ENCODE measurements around the gene CTTNBP2.

GRCh38 chr7:117791877-117792780 lies 81.1 kb downstream of the CTTNBP2 start:
- TF ChIP-seq, protein P1, sequence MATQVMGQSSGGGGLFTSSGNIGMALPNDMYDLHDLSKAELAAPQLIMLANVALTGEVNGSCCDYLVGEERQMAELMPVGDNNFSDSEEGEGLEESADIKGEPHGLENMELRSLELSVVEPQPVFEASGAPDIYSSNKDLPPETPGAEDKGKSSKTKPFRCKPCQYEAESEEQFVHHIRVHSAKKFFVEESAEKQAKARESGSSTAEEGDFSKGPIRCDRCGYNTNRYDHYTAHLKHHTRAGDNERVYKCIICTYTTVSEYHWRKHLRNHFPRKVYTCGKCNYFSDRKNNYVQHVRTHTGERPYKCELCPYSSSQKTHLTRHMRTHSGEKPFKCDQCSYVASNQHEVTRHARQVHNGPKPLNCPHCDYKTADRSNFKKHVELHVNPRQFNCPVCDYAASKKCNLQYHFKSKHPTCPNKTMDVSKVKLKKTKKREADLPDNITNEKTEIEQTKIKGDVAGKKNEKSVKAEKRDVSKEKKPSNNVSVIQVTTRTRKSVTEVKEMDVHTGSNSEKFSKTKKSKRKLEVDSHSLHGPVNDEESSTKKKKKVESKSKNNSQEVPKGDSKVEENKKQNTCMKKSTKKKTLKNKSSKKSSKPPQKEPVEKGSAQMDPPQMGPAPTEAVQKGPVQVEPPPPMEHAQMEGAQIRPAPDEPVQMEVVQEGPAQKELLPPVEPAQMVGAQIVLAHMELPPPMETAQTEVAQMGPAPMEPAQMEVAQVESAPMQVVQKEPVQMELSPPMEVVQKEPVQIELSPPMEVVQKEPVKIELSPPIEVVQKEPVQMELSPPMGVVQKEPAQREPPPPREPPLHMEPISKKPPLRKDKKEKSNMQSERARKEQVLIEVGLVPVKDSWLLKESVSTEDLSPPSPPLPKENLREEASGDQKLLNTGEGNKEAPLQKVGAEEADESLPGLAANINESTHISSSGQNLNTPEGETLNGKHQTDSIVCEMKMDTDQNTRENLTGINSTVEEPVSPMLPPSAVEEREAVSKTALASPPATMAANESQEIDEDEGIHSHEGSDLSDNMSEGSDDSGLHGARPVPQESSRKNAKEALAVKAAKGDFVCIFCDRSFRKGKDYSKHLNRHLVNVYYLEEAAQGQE (tag by site-specific recombination; IDR thresholded peaks at IDR 0.05): no peak
- TF ChIP-seq, protein P2, sequence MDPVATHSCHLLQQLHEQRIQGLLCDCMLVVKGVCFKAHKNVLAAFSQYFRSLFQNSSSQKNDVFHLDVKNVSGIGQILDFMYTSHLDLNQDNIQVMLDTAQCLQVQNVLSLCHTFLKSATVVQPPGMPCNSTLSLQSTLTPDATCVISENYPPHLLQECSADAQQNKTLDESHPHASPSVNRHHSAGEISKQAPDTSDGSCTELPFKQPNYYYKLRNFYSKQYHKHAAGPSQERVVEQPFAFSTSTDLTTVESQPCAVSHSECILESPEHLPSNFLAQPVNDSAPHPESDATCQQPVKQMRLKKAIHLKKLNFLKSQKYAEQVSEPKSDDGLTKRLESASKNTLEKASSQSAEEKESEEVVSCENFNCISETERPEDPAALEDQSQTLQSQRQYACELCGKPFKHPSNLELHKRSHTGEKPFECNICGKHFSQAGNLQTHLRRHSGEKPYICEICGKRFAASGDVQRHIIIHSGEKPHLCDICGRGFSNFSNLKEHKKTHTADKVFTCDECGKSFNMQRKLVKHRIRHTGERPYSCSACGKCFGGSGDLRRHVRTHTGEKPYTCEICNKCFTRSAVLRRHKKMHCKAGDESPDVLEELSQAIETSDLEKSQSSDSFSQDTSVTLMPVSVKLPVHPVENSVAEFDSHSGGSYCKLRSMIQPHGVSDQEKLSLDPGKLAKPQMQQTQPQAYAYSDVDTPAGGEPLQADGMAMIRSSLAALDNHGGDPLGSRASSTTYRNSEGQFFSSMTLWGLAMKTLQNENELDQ (tag by site-specific recombination; IDR thresholded peaks at IDR 0.05; ENCODE audit: low read depth): no peak
- TF ChIP-seq CTCF (tag by site-specific recombination; IDR thresholded peaks at IDR 0.05) (no peak), ZEB2 (tag by site-specific recombination; IDR thresholded peaks at IDR 0.05) (no peak), PATZ1 (tag by site-specific recombination; IDR thresholded peaks at IDR 0.05) (no peak), ZNF184 (tag by site-specific recombination; IDR thresholded peaks at IDR 0.05) (no peak), ZNF629 (tag by site-specific recombination; IDR thresholded peaks at IDR 0.05) (no peak), ZNF341 (tag by site-specific recombination; IDR thresholded peaks at IDR 0.05; ENCODE audit: low read depth) (no peak)
- TF ChIP-seq, protein P3, sequence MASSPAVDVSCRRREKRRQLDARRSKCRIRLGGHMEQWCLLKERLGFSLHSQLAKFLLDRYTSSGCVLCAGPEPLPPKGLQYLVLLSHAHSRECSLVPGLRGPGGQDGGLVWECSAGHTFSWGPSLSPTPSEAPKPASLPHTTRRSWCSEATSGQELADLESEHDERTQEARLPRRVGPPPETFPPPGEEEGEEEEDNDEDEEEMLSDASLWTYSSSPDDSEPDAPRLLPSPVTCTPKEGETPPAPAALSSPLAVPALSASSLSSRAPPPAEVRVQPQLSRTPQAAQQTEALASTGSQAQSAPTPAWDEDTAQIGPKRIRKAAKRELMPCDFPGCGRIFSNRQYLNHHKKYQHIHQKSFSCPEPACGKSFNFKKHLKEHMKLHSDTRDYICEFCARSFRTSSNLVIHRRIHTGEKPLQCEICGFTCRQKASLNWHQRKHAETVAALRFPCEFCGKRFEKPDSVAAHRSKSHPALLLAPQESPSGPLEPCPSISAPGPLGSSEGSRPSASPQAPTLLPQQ (tag by site-specific recombination; IDR thresholded peaks at IDR 0.05): no peak
- TF ChIP-seq, protein P4, sequence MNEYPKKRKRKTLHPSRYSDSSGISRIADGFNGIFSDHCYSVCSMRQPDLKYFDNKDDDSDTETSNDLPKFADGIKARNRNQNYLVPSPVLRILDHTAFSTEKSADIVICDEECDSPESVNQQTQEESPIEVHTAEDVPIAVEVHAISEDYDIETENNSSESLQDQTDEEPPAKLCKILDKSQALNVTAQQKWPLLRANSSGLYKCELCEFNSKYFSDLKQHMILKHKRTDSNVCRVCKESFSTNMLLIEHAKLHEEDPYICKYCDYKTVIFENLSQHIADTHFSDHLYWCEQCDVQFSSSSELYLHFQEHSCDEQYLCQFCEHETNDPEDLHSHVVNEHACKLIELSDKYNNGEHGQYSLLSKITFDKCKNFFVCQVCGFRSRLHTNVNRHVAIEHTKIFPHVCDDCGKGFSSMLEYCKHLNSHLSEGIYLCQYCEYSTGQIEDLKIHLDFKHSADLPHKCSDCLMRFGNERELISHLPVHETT (tag by site-specific recombination; IDR thresholded peaks at IDR 0.05): no peak
- TF ChIP-seq, protein P5, sequence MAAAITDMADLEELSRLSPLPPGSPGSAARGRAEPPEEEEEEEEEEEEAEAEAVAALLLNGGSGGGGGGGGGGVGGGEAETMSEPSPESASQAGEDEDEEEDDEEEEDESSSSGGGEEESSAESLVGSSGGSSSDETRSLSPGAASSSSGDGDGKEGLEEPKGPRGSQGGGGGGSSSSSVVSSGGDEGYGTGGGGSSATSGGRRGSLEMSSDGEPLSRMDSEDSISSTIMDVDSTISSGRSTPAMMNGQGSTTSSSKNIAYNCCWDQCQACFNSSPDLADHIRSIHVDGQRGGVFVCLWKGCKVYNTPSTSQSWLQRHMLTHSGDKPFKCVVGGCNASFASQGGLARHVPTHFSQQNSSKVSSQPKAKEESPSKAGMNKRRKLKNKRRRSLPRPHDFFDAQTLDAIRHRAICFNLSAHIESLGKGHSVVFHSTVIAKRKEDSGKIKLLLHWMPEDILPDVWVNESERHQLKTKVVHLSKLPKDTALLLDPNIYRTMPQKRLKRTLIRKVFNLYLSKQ (tag by site-specific recombination; IDR thresholded peaks at IDR 0.05; ENCODE audit: borderline replicate concordance): no peak
